NOMO-1 treated with dmso at 0.1 percent for 144 hours (cell line): ENCODE data around the gene NPAS1.
"Not testable (repeated sequence)": the region's sequence is repeated elsewhere in the genome, so short reads cannot be mapped to it uniquely, and the experiment has no call there.

Experiments
- DNase-seq: peaks from one replicate; lab custom pipeline; 2025; ENCODE audit not compliant: unreplicated experiment; lab: John Stamatoyannopoulos, UW

Gene NPAS1

GRCh38 chr19:46990991-46991676 lies 28.5 kb upstream of the NPAS1 start:
- peak; percentile 9 for DNase-seq

GRCh38 chr19:46992699-46993535 lies 26.7 kb upstream of the NPAS1 start:
- no peak for DNase-seq

GRCh38 chr19:46993622-46994021 lies 26.0 kb upstream of the NPAS1 start:
- no peak for DNase-seq

- no peak for DNase-seq
These were observed 25.4 kb upstream of the NPAS1 start for GRCh38 chr19:46994141-46994686.

- no peak for DNase-seq
These were observed 24.1 kb upstream of the NPAS1 start for GRCh38 chr19:46995492-46995891.

- no peak for DNase-seq
These were observed 21.1 kb upstream of the NPAS1 start for GRCh38 chr19:46998445-46999125.

- DNase-seq: no peak
These were observed 20.3 kb upstream of the NPAS1 start for GRCh38 chr19:46999377-46999776.

GRCh38 chr19:46999878-47000277 lies 19.8 kb upstream of the NPAS1 start:
- DNase-seq: no peak

- DNase-seq: no peak
These were observed 19.3 kb upstream of the NPAS1 start for GRCh38 chr19:47000373-47000772.

- DNase-seq: no peak
These were observed 18.1 kb upstream of the NPAS1 start for GRCh38 chr19:47001584-47001983.

GRCh38 chr19:47002106-47002766 lies 17.4 kb upstream of the NPAS1 start:
- DNase-seq: no peak

GRCh38 chr19:47002853-47003610 lies 16.6 kb upstream of the NPAS1 start:
- DNase-seq: no peak

GRCh38 chr19:47003611-47004465 lies 15.8 kb upstream of the NPAS1 start:
- no peak for DNase-seq

- no peak for DNase-seq
These were observed 14.4 kb upstream of the NPAS1 start for GRCh38 chr19:47005164-47005641.

GRCh38 chr19:47005873-47006272 lies 13.8 kb upstream of the NPAS1 start:
- no peak for DNase-seq

- DNase-seq: no peak
These were observed 13.1 kb upstream of the NPAS1 start for GRCh38 chr19:47006496-47006895.

- not testable (repeated sequence) for DNase-seq
These were observed 9.1 kb upstream of the NPAS1 start for GRCh38 chr19:47010549-47010948.

GRCh38 chr19:47012617-47013016 lies 7.0 kb upstream of the NPAS1 start:
- DNase-seq: no peak

GRCh38 chr19:47013041-47013517 lies 6.6 kb upstream of the NPAS1 start:
- DNase-seq: no peak
